H9 (cell line): ENCODE results near the gene TBC1D8. TPM values are rescaled to one million over a fixed set of nuclear protein-coding genes. Genes with fewer than 3 reads are reported as not detected.

Source experiments
- DNase-seq: peaks from one replicate; pipeline ENCODE4 v3.0.0-alpha.2; 2017
- H2AFZ ChIP-seq: one replicate; pipeline ENCODE4 v1.6.1; 2013; ENCODE audit warnings: mild to moderate bottlenecking, low read length, control low read depth, moderate library complexity
- H2AK5ac ChIP-seq: 2 replicates; pipeline ENCODE4 v1.6.1; 2013; ENCODE audit warnings: low read length, control low read depth, mixed read lengths; ENCODE audit not compliant: insufficient read length
- H2BK120ac ChIP-seq: one replicate; pipeline ENCODE4 v1.6.1; 2013; ENCODE audit warnings: low read depth, mild to moderate bottlenecking, low read length, control low read depth, inconsistent platforms; ENCODE audit not compliant: poor library complexity, severe bottlenecking
- H2BK12ac ChIP-seq: 2 replicates; pipeline ENCODE4 v1.6.1; 2013; ENCODE audit warnings: low read length, control low read depth, mixed read lengths, low read depth; ENCODE audit not compliant: insufficient read length
- H2BK15ac ChIP-seq: 2 replicates; pipeline ENCODE4 v1.6.1; 2013; ENCODE audit warnings: low read depth, low read length, control low read depth
- H2BK20ac ChIP-seq: one replicate; pipeline ENCODE4 v1.6.1; 2013; ENCODE audit warnings: low read depth, mild to moderate bottlenecking, low read length, control low read depth, inconsistent platforms; ENCODE audit not compliant: poor library complexity, severe bottlenecking
- H2BK5ac ChIP-seq: 2 replicates; pipeline ENCODE4 v1.6.1; 2013; ENCODE audit warnings: low read length, control low read depth, mixed read lengths; ENCODE audit not compliant: insufficient read length
- H3K14ac ChIP-seq: 2 replicates; pipeline ENCODE4 v1.6.1; 2013; ENCODE audit warnings: low read length, control low read depth; ENCODE audit not compliant: insufficient read depth
- H3K18ac ChIP-seq: 2 replicates; pipeline ENCODE4 v1.6.1; 2013; ENCODE audit warnings: low read depth, mild to moderate bottlenecking, mixed read lengths, low read length, control low read depth; ENCODE audit not compliant: insufficient read length
- H3K23ac ChIP-seq: 2 replicates; pipeline ENCODE4 v1.6.1; 2013; ENCODE audit warnings: low read length, control low read depth, mixed read lengths, low read depth; ENCODE audit not compliant: insufficient read length
- H3K23me2 ChIP-seq: 2 replicates; pipeline ENCODE4 v1.6.1; 2013; ENCODE audit warnings: low read depth, mild to moderate bottlenecking, mixed read lengths, low read length, control low read depth; ENCODE audit not compliant: insufficient read length, poor library complexity, severe bottlenecking
- H3K27ac ChIP-seq: 2 replicates; pipeline ENCODE4 v1.5.1; 2013; ENCODE audit warnings: low read length, control low read depth, mixed read lengths, low read depth; ENCODE audit not compliant: insufficient read length
- H3K27me3 ChIP-seq: 2 replicates; pipeline ENCODE4 v1.6.1; 2013; ENCODE audit warnings: low read length, control low read depth, inconsistent platforms; ENCODE audit not compliant: insufficient read depth
- H3K4ac ChIP-seq: 2 replicates; pipeline ENCODE4 v1.6.1; 2013; ENCODE audit warnings: low read depth, mild to moderate bottlenecking, control low read depth, inconsistent platforms, low read length, moderate library complexity
- H3K4me1 ChIP-seq: 2 replicates; pipeline ENCODE4 v1.6.1; 2013; ENCODE audit warnings: low read length, control low read depth, inconsistent platforms; ENCODE audit not compliant: insufficient read depth
- H3K4me2 ChIP-seq: 2 replicates; pipeline ENCODE4 v1.6.1; 2013; ENCODE audit warnings: low read length, control low read depth, mixed read lengths; ENCODE audit not compliant: insufficient read length, insufficient read depth
- H3K56ac ChIP-seq: 2 replicates; pipeline ENCODE4 v1.6.1; 2013; ENCODE audit warnings: low read depth, mild to moderate bottlenecking, mixed read lengths, low read length, control low read depth; ENCODE audit not compliant: insufficient read length
- H3K79me1 ChIP-seq: 2 replicates; pipeline ENCODE4 v1.6.1; 2013; ENCODE audit warnings: low read depth, mild to moderate bottlenecking, moderate library complexity, low read length, control low read depth, inconsistent platforms; ENCODE audit not compliant: insufficient read depth, poor library complexity, severe bottlenecking
- H3K79me2 ChIP-seq: 2 replicates; pipeline ENCODE4 v1.6.1; 2013; ENCODE audit warnings: low read length, control low read depth, inconsistent platforms; ENCODE audit not compliant: insufficient read depth
- H3K9ac ChIP-seq: 2 replicates; pipeline ENCODE4 v1.6.1; 2013; ENCODE audit warnings: low read length, control low read depth, mixed read lengths; ENCODE audit not compliant: insufficient read length; ENCODE audit errors: extremely low read depth
- H3K9me3 ChIP-seq: one replicate; pipeline ENCODE4 v1.6.1; 2013; ENCODE audit warnings: low read depth, low read length, inconsistent platforms; ENCODE audit not compliant: control insufficient read depth
- H3T11ph ChIP-seq: one replicate; pipeline ENCODE4 v1.6.1; 2013; ENCODE audit warnings: mild to moderate bottlenecking, low read length, control low read depth, inconsistent platforms
- H4K20me1 ChIP-seq: one replicate; pipeline ENCODE4 v1.6.1; 2013; ENCODE audit not compliant: control insufficient read depth, insufficient read length, insufficient read depth
- H4K5ac ChIP-seq: 2 replicates; pipeline ENCODE4 v1.6.1; 2013; ENCODE audit warnings: low read depth, mild to moderate bottlenecking, mixed read lengths, low read length, control low read depth; ENCODE audit not compliant: insufficient read length
- H4K8ac ChIP-seq: replicated peaks from 2 replicates; pipeline ENCODE4 v1.6.1; 2013; ENCODE audit warnings: low read length, control low read depth, mixed read lengths, low read depth; ENCODE audit not compliant: insufficient read length
- H4K91ac ChIP-seq: 2 replicates; pipeline ENCODE4 v1.6.1; 2013; ENCODE audit warnings: low read depth, mild to moderate bottlenecking, moderate library complexity, mixed read lengths, low read length, control low read depth; ENCODE audit not compliant: insufficient read length
- H3K27ac Mint-ChIP-seq, 3 experiments: 2 replicates in 2 of 3; 3 replicates in 1 of 3; pipeline ENCODE4 v1.8.0; 2020 to 2021; ENCODE audit warnings: mixed read lengths in 3 of 3, mild to moderate bottlenecking in 1 of 3, moderate library complexity in 1 of 3
- H3K27me3 Mint-ChIP-seq: 2 replicates; pipeline ENCODE4 v1.8.0; 2021; ENCODE audit warnings: low read depth, mild to moderate bottlenecking, moderate library complexity, mixed read lengths
- H3K36me3 Mint-ChIP-seq, 3 experiments: 2 replicates in 2 of 3; 3 replicates in 1 of 3; pipeline ENCODE4 v1.8.0; 2020 to 2021; ENCODE audit warnings: low read depth in 3 of 3, mixed read lengths in 3 of 3; ENCODE audit not compliant: insufficient read depth in 1 of 3
- H3K4me1 Mint-ChIP-seq, 2 experiments: 2 replicates each; pipeline ENCODE4 v1.8.0; 2020; ENCODE audit warnings: mixed read lengths in 2 of 2
- H3K4me3 Mint-ChIP-seq, 2 experiments: 2 replicates in 1 of 2; 3 replicates in 1 of 2; pipeline ENCODE4 v1.8.0; 2020 to 2021; ENCODE audit warnings: mild to moderate bottlenecking in 2 of 2, mixed read lengths in 2 of 2, moderate library complexity in 1 of 2
- H3K9me3 Mint-ChIP-seq, 2 experiments: 2 replicates in 1 of 2; 3 replicates in 1 of 2; pipeline ENCODE4 v1.8.0; 2020; ENCODE audit warnings: mild to moderate bottlenecking in 2 of 2, mixed read lengths in 2 of 2, moderate library complexity in 1 of 2
- CTCF ChIP-seq: fragments of 200-600 bp; sonication (generic); conservative IDR thresholded peaks from 3 replicates; pipeline ENCODE4 v1.8.0; 2021; ENCODE audit warnings: antibody characterized with exemption, mild to moderate bottlenecking
- WGBS: extraction: QIAGEN DNeasy Blood & Tissue Kit; methylation state at CpG from one replicate; pipeline ENCODE4 v1.1.7; 2013; ENCODE audit warnings: missing lambda C conversion rate, low lambda C conversion rate, mixed read lengths; ENCODE audit not compliant: insufficient read length; ENCODE audit errors: extremely low coverage; 5-methylcytosine and 5-hydroxymethylcytosine counted together
- total RNA-seq: library from RNA; stranded (reverse); gene quantifications from 2 replicates; pipeline ENCODE4 v1.2.1, GENCODE V29; 2021

The TBC1D8 gene
- total RNA-seq, 1 experiment from 2014 or later = 16.6 TPM

GRCh38 chr2:101121174-101121573, 30.0 kb downstream of the TBC1D8 start:
- no peak overlapping the region for H3K9ac ChIP-seq
- peaks cover 0 to 3% (median 3%) of the 10 kb centered on the region in 3 experiments; a peak in 2 of 7 replicates for H3K36me3 Mint-ChIP-seq
- no peak overlapping the region for H3K4ac ChIP-seq
- DNase-seq = no peak
- no peak overlapping the region for H4K8ac ChIP-seq
- H3K27me3 ChIP-seq = no peaks in the 10 kb centered on the region
- peaks cover 3% of the 10 kb centered on the region for H3K79me1 ChIP-seq
- no peak overlapping the region for H3T11ph ChIP-seq
- H3K79me2 ChIP-seq = peaks cover 8% of the 10 kb centered on the region; the same call in 1 of the 2 replicates
- H2BK12ac ChIP-seq = no peak overlapping the region
- H3K27me3 Mint-ChIP-seq = no peaks in the 10 kb centered on the region
- no peak overlapping the region for H3K56ac ChIP-seq
- H3K23me2 ChIP-seq = no peaks in the 10 kb centered on the region
- H3K23ac ChIP-seq = no peak overlapping the region
- H3K9me3 Mint-ChIP-seq = no peaks in the 10 kb centered on the region
- no peak overlapping the region for H2AFZ ChIP-seq
- H4K91ac ChIP-seq = no peak overlapping the region
- H3K4me3 Mint-ChIP-seq = no peak overlapping the region
- H3K9me3 ChIP-seq = no peaks in the 10 kb centered on the region
- no peak overlapping the region for H2BK120ac ChIP-seq
- H2BK5ac ChIP-seq = no peak overlapping the region
- no peak overlapping the region; the same call in 1 of the 2 replicates for H3K14ac ChIP-seq
- H3K4me1 Mint-ChIP-seq = peaks cover 19 to 31% of the 10 kb centered on the region in 2 experiments
- H4K20me1 ChIP-seq = no peaks in the 10 kb centered on the region
- H3K27ac ChIP-seq = no peak overlapping the region
- H3K27ac Mint-ChIP-seq = no peak overlapping the region
- H2BK15ac ChIP-seq = no peak overlapping the region
- no peak overlapping the region for H3K4me2 ChIP-seq
- no peak overlapping the region for H2BK20ac ChIP-seq
- no peak overlapping the region for H4K5ac ChIP-seq
- no CpG with 5 or more reads among the region's 7 CpGs for WGBS
- TF ChIP-seq CTCF = no peak
- H2AK5ac ChIP-seq = no peak overlapping the region
- H3K4me1 ChIP-seq = peaks cover 11% of the 10 kb centered on the region; the same call in 1 of the 2 replicates
- H3K18ac ChIP-seq = no peak overlapping the region
